H1 (cell line): ENCODE measurements around the gene STIL. TPM values are rescaled to one million over a fixed set of nuclear protein-coding genes. Genes with fewer than 3 reads are reported as not detected.
A peak's percentile ranks its signal among the peaks of the same experiment; 100 is the strongest.

ENCODE experiments used
- CTCF ChIA-PET: fragments of 300-600 bp; sonication (Branson Sonifier 250); formaldehyde crosslinking; loops from one replicate; lab custom pipeline; 2021; ENCODE audit not compliant: partially characterized antibody; lab: Charles Lee
- POLR2A ChIA-PET: fragments of 300-600 bp; sonication (Branson Sonifier 250); formaldehyde crosslinking; loops from one replicate; lab custom pipeline; 2021; ENCODE audit warnings: inconsistent platforms; ENCODE audit not compliant: partially characterized antibody; lab: Charles Lee
- DNase-seq, 2 experiments: peaks; one replicate each; pipeline versions ENCODE4 v3.0.0 to v3.0.0-alpha.2; 2010 to 2022; ENCODE audit warnings: low spot score in 2 of 2, low read depth in 1 of 2, mixed read lengths in 1 of 2
- FAIRE-seq: peaks from 2 replicates; lab custom pipeline; 2011; peaks lifted over from hg19 to GRCh38; lab: Jason Lieb, UNC
- H2AFZ ChIP-seq: 2 replicates; pipeline ENCODE4 v1.8.1; 2012; ENCODE audit warnings: low read length, inconsistent platforms
- H2AK5ac ChIP-seq: 2 replicates; pipeline ENCODE4 v1.6.1; 2013; ENCODE audit warnings: low read depth, low read length
- H2BK120ac ChIP-seq: replicated peaks from 2 replicates; pipeline ENCODE3; 2013; ENCODE audit warnings: low read depth, low read length, inconsistent platforms
- H2BK12ac ChIP-seq: 2 replicates; pipeline ENCODE4 v1.6.1; 2013; ENCODE audit warnings: low read depth, low read length
- H2BK15ac ChIP-seq: 2 replicates; pipeline ENCODE4 v1.6.1; 2013; ENCODE audit warnings: low read length
- H2BK20ac ChIP-seq: 2 replicates; pipeline ENCODE4 v1.6.1; 2013; ENCODE audit warnings: low read length
- H2BK5ac ChIP-seq: 2 replicates; pipeline ENCODE4 v1.6.1; 2013; ENCODE audit warnings: low read depth, low read length
- H3K14ac ChIP-seq: 2 replicates; pipeline ENCODE4 v1.6.1; 2013; ENCODE audit warnings: inconsistent platforms; ENCODE audit not compliant: insufficient read length
- H3K18ac ChIP-seq: 2 replicates; pipeline ENCODE4 v1.6.1; 2013; ENCODE audit warnings: low read length; ENCODE audit errors: extremely low read depth
- H3K23ac ChIP-seq: 2 replicates; pipeline ENCODE4 v1.6.1; 2013; ENCODE audit warnings: inconsistent platforms; ENCODE audit not compliant: insufficient read length
- H3K23me2 ChIP-seq: 2 replicates; pipeline ENCODE4 v1.6.1; 2013; ENCODE audit warnings: low read depth, low read length
- H3K27ac ChIP-seq: 2 replicates; pipeline ENCODE4 v1.6.1; 2011; ENCODE audit warnings: low read depth, low read length, inconsistent platforms
- H3K27me3 ChIP-seq, 4 experiments: replicated peaks in 1 of 4; 1 replicate in 1 of 4; 2 replicates in 3 of 4; pipeline versions ENCODE4 v1.6.1 to v1.8.1; 2011 to 2013; ENCODE audit warnings: low read length in 3 of 4, mild to moderate bottlenecking in 3 of 4, inconsistent platforms in 2 of 4, mixed read lengths in 2 of 4, moderate library complexity in 1 of 4; ENCODE audit not compliant: control insufficient read depth in 3 of 4, insufficient read depth in 3 of 4; ENCODE audit errors: extremely low read depth in 1 of 4
- H3K36me3 ChIP-seq, 4 experiments: 2 replicates each; pipeline versions ENCODE4 v1.6.1 to v1.8.1; 2011 to 2013; ENCODE audit warnings: mild to moderate bottlenecking in 4 of 4, low read length in 3 of 4, moderate library complexity in 2 of 4, control low read depth in 1 of 4, inconsistent platforms in 1 of 4; ENCODE audit not compliant: insufficient read depth in 4 of 4, control insufficient read depth in 2 of 4
- H3K4ac ChIP-seq: replicated peaks from 2 replicates; pipeline ENCODE3; 2013; ENCODE audit warnings: low read length, low read depth, mixed read lengths, inconsistent platforms; ENCODE audit not compliant: insufficient read length
- H3K4me1 ChIP-seq, 4 experiments: replicated peaks in 1 of 4; 1 replicate in 1 of 4; 2 replicates in 3 of 4; pipeline versions ENCODE4 v1.6.1 to v1.8.1; 2011 to 2013; ENCODE audit warnings: low read length in 3 of 4, inconsistent platforms in 2 of 4, mixed read lengths in 1 of 4; ENCODE audit not compliant: insufficient read depth in 4 of 4, control insufficient read depth in 3 of 4
- H3K4me2 ChIP-seq, 2 experiments: 2 replicates each; pipeline versions ENCODE4 v1.6.1 to v1.8.1; 2011 to 2013; ENCODE audit warnings: low read depth in 2 of 2, low read length in 2 of 2, control low read depth in 1 of 2, inconsistent platforms in 1 of 2, mild to moderate bottlenecking in 1 of 2; ENCODE audit not compliant: insufficient read depth in 1 of 2
- H3K4me3 ChIP-seq, 4 experiments: fragments of 200-600, 300-600 bp in 1 of 4; sonication (generic), shearing (Covaris generic), sonication (Bioruptor Twin) in 1 of 4; 2 replicates each; pipeline versions ENCODE4 v1.5.1 to v1.8.1; 2011 to 2016; ENCODE audit warnings: low read length in 4 of 4, low read depth in 3 of 4, control low read depth in 2 of 4, inconsistent platforms in 2 of 4, mild to moderate bottlenecking in 2 of 4, mixed read lengths in 1 of 4, moderate library complexity in 1 of 4; ENCODE audit not compliant: insufficient read depth in 2 of 4; ENCODE audit errors: extremely low read depth in 1 of 4
- H3K56ac ChIP-seq: replicated peaks from 2 replicates; pipeline ENCODE3; 2013; ENCODE audit warnings: low read depth, mild to moderate bottlenecking, mixed read lengths, low read length, inconsistent platforms; ENCODE audit not compliant: insufficient read length
- H3K79me1 ChIP-seq: 2 replicates; pipeline ENCODE4 v1.6.1; 2013; ENCODE audit warnings: low read depth, low read length, control low read depth
- H3K79me2 ChIP-seq, 2 experiments: 2 replicates each; pipeline versions ENCODE4 v1.6.1 to v1.8.1; 2012 to 2013; ENCODE audit warnings: low read length in 2 of 2, mild to moderate bottlenecking in 2 of 2, inconsistent platforms in 1 of 2; ENCODE audit not compliant: insufficient read depth in 2 of 2, control insufficient read depth in 1 of 2
- H3K9ac ChIP-seq, 4 experiments: replicated peaks in 1 of 4; 1 replicate in 1 of 4; 2 replicates in 3 of 4; pipeline versions ENCODE4 v1.6.1 to v1.8.1; 2011 to 2013; ENCODE audit warnings: low read depth in 3 of 4, low read length in 3 of 4, control low read depth in 2 of 4, mild to moderate bottlenecking in 2 of 4, moderate library complexity in 2 of 4, inconsistent platforms in 1 of 4; ENCODE audit errors: extremely low read depth in 1 of 4
- H3K9me3 ChIP-seq, 2 experiments: 2 replicates each; pipeline versions ENCODE4 v1.6.1 to v1.8.1; 2012 to 2013; ENCODE audit warnings: mild to moderate bottlenecking in 2 of 2, moderate library complexity in 2 of 2, control low read depth in 1 of 2, inconsistent platforms in 1 of 2, low read depth in 1 of 2, low read length in 1 of 2, mixed read lengths in 1 of 2; ENCODE audit not compliant: insufficient read depth in 2 of 2
- H4K20me1 ChIP-seq, 2 experiments: replicated peaks in 1 of 2; 2 replicates each; pipeline versions ENCODE3 to v1.8.1; 2011 to 2013; ENCODE audit warnings: inconsistent platforms in 2 of 2, low read length in 2 of 2, mild to moderate bottlenecking in 1 of 2; ENCODE audit not compliant: insufficient read depth in 2 of 2, control insufficient read depth in 1 of 2
- H4K5ac ChIP-seq: 2 replicates; pipeline ENCODE4 v1.6.1; 2013; ENCODE audit warnings: low read length, low read depth, mixed read lengths, inconsistent platforms; ENCODE audit not compliant: insufficient read length
- H4K8ac ChIP-seq: 2 replicates; pipeline ENCODE4 v1.8.0; 2013; ENCODE audit warnings: mild to moderate bottlenecking, moderate library complexity, low read length, inconsistent platforms; ENCODE audit not compliant: insufficient read depth; ENCODE audit errors: extremely low read depth
- H4K91ac ChIP-seq: replicated peaks from 2 replicates; pipeline ENCODE3; 2013; ENCODE audit warnings: low read length, mixed read lengths, inconsistent platforms; ENCODE audit not compliant: insufficient read length
- E2F6 ChIP-seq: IDR thresholded peaks from 2 replicates; pipeline ENCODE4 v1.6.1; 2012; ENCODE audit warnings: inconsistent platforms
- EGR1 ChIP-seq: IDR thresholded peaks from 2 replicates; pipeline ENCODE4 v1.6.1; 2011; ENCODE audit warnings: low read depth, low read length, borderline replicate concordance
- EP300 ChIP-seq, 2 experiments: IDR thresholded peaks; 1 replicate in 1 of 2; 2 replicates in 1 of 2; pipeline ENCODE4 v1.6.1; 2011 to 2012; ENCODE audit warnings: low read depth in 2 of 2, low read length in 2 of 2, mild to moderate bottlenecking in 2 of 2, borderline replicate concordance in 1 of 2, inconsistent platforms in 1 of 2, moderate library complexity in 1 of 2
- GTF2F1 ChIP-seq: IDR thresholded peaks from 2 replicates; pipeline ENCODE4 v1.6.1; 2012; ENCODE audit warnings: low read depth, low read length, improper control_type of control experiment, borderline replicate concordance
- JUND ChIP-seq: IDR thresholded peaks from 2 replicates; pipeline ENCODE4 v1.6.1; 2011; ENCODE audit warnings: mild to moderate bottlenecking, improper control_type of control experiment, low read length
- KDM4A ChIP-seq: IDR thresholded peaks from one replicate; pipeline ENCODE4 v1.7.1; 2012; ENCODE audit warnings: low read depth, mild to moderate bottlenecking, moderate library complexity, low read length, inconsistent platforms; ENCODE audit not compliant: severe bottlenecking
- KDM5A ChIP-seq: fragments of 200-600 bp; IDR thresholded peaks from 2 replicates; pipeline ENCODE4 v1.7.1; 2012; ENCODE audit warnings: mild to moderate bottlenecking, low read length, inconsistent platforms, mixed read lengths
- MAFK ChIP-seq: IDR thresholded peaks from 2 replicates; pipeline ENCODE4 v1.6.1; 2012; ENCODE audit warnings: low read depth, mild to moderate bottlenecking, improper control_type of control experiment, low read length
- RNF2 ChIP-seq: fragments of 200-900, 300-1000 bp; sonication (generic); IDR thresholded peaks from 2 replicates; pipeline ENCODE4 v1.7.1; 2016; ENCODE audit warnings: borderline replicate concordance, low read depth, mild to moderate bottlenecking, antibody characterized with exemption, low read length; ENCODE audit not compliant: poor library complexity, severe bottlenecking; ENCODE audit errors: missing control alignments
- RXRA ChIP-seq: IDR thresholded peaks from 2 replicates; pipeline ENCODE4 v1.6.1; 2011; ENCODE audit warnings: low read depth, mild to moderate bottlenecking, low read length, moderate library complexity; ENCODE audit not compliant: insufficient read depth
- TBP ChIP-seq: IDR thresholded peaks from 2 replicates; pipeline ENCODE4 v1.6.1; 2011; ENCODE audit warnings: low read depth, low read length, improper control_type of control experiment
- WGBS, 2 experiments: shearing (Covaris generic) in 1 of 2; methylation state at CpG; one replicate each; pipeline versions ENCODE4 v1.1.6 to v1.1.7; 2013 to 2015; ENCODE audit warnings: low lambda C conversion rate in 2 of 2, mixed read lengths in 2 of 2, inconsistent platforms in 1 of 2, low coverage in 1 of 2, missing lambda C conversion rate in 1 of 2; ENCODE audit not compliant: insufficient replicate concordance in 2 of 2, insufficient coverage in 1 of 2, insufficient read length in 1 of 2; ENCODE audit errors: extremely low coverage in 1 of 2, missing lambda C conversion rate in 1 of 2; 5-methylcytosine and 5-hydroxymethylcytosine counted together
- polyA plus RNA-seq, 7 experiments: library from polyadenylated mRNA; depleted of rRNA in 3 of 7; stranded (reverse) in 5 of 7; unstranded in 2 of 7; fragments of >200 nt in 5 of 7; fragments of 200-250 nt in 2 of 7; gene quantifications; 1 replicate in 5 of 7; 2 replicates in 1 of 7; 4 replicates in 1 of 7; pipeline versions ENCODE4 v1.2.1 to v1.2.3, GENCODE V29; 2011 to 2013; ENCODE audit warnings: missing spikeins in 2 of 7, mixed read lengths in 2 of 7
- total RNA-seq: library from RNA; stranded (reverse); fragmentation: NEBNext Ultra II Directional; extraction: Animal tissue kit (Norgen Biotek cat#: 25700); gene quantifications from 2 replicates; pipeline ENCODE4 v1.2.1, GENCODE V29; 2021

The STIL gene
- total and polyA plus RNA-seq, 2 of the 8 experiments (the other 6 are each of a cell fraction or from before 2014, with no cell fraction given), result 13.6 to 25.1 TPM

DNA sequence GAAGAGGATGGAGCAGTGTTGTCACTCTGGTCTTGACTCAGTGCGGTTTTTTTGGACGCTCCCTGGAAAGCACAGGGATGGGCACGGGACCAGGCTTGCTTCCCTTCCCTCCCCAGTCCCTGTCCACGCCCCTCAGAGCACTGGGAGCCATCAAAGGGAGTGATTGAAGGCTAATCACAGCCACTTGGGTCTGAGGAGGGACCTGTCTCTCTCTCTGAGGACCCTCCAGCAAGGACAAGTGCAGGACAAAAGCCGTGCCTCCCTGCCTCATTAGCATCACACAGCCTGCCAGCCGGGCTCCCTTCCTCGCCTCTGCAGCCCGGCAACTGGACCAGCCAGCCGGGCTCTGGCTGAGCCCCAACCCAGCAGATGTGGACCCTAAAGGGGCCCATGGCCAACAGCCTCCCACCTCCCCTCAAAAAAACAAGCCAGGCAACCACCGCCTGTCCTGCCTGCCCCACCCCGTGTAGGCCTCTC, 105.5 kb downstream of the STIL start:
- Histone ChIP-seq H3K4me2 (peak overlapping the region; percentile 67), H3K9ac (no peak overlapping the region), H3K4me1 (peaks cover 5 to 25% (median 16%) of the 10 kb centered on the region in 4 experiments), H3K18ac (peak overlapping the region; percentile 28; the same call in 1 of the 2 replicates), H3K23ac (no peak overlapping the region), H2BK20ac (no peak overlapping the region), H2AK5ac (no peak overlapping the region), H3K4ac (no peak overlapping the region), H3K9me3 (no peaks in the 10 kb centered on the region), H3K14ac (no peak overlapping the region), H3K36me3 (no peaks in the 10 kb centered on the region), H2BK120ac (no peak overlapping the region), H2BK12ac (peak overlapping the region; percentile 65; the same call in 1 of the 2 replicates), H3K23me2 (peaks cover 1% of the 10 kb centered on the region; the same call in 1 of the 2 replicates), H4K5ac (no peak overlapping the region), H3K27me3 (peaks cover 2 to 37% (median 27%) of the 10 kb centered on the region in 4 experiments), H3K56ac (no peak overlapping the region), H2AFZ (no peak overlapping the region), H3K4me3 (peak overlapping the region in 3 of 4 experiments; percentile 25 to 45 (median 32); a peak in 5 of 8 replicates), H2BK5ac (no peak overlapping the region), H4K20me1 (no peaks in the 10 kb centered on the region), H3K79me2 (no peaks in the 10 kb centered on the region), H4K8ac (no peak overlapping the region), H3K27ac (no peak overlapping the region), H3K79me1 (no peaks in the 10 kb centered on the region), H4K91ac (no peak overlapping the region), H2BK15ac (peak overlapping the region; percentile 77; the same call in 1 of the 2 replicates)
- ChIA-PET POLR2A (interaction anchor here (0.8 to 1.1 kb wide), 3 partner anchors 15 to 28 kb away, joined by 3 read pairs; no protein-coding TSS in a partner anchor), CTCF (interaction anchor here (1.0 to 4.8 kb wide), 8 partner anchors 12 to 54 kb away, joined by 3 to 38 read pairs (median 4); no protein-coding TSS in a partner anchor)
- FAIRE-seq (peak; percentile 73), DNase-seq (peak in 1 of 2 experiments; percentile 74)
- 2% methylated on average over 11 of the region's 11 CpGs; no CpG with 5 or more reads in 1 of the 2 experiments for WGBS, 2 experiments
- TF ChIP-seq RXRA, result no peak
- no peak for TF ChIP-seq MAFK
- TF ChIP-seq TBP, result no peak
- TF ChIP-seq JUND, result no peak
- peak; percentile 56 for TF ChIP-seq KDM4A
- no peak for TF ChIP-seq GTF2F1
- TF ChIP-seq EGR1, result no peak
- TF ChIP-seq RNF2, result no peak
- TF ChIP-seq KDM5A, result no peak
- TF ChIP-seq E2F6, result no peak
- no peak for TF ChIP-seq EP300 (IDR thresholded peaks at IDR 0.05; ENCODE audit: borderline replicate concordance in 1 of 2, low read depth in 2 of 2, low read length in 2 of 2)
